LNCaP clone FGC (cell line): Measurements from ENCODE around the gene IL17D.
"Not testable (repeated sequence)": the region's sequence is repeated elsewhere in the genome, so short reads cannot be mapped to it uniquely, and the experiment has no call there.

Experiments used
- DNase-seq: peaks from one replicate; pipeline ENCODE4 v3.0.0-alpha.2; 2011; ENCODE audit warnings: low read depth
- H3K4me3 ChIP-seq: 2 replicates; pipeline ENCODE4 v1.5.1; 2011; ENCODE audit warnings: mild to moderate bottlenecking, low read depth, low read length, control low read depth
- TF ChIP-seq, protein P1 (sequence below): IDR thresholded peaks from 2 replicates; pipeline ENCODE4 v1.5.1; 2012; ENCODE audit warnings: mild to moderate bottlenecking; ENCODE audit not compliant: control insufficient read depth, insufficient read depth; ENCODE audit errors: extremely low read depth

IL17D gene

GRCh38 chr13:20669162-20669561 is 34.3 kb upstream of the IL17D start:
- TF ChIP-seq, protein P1, sequence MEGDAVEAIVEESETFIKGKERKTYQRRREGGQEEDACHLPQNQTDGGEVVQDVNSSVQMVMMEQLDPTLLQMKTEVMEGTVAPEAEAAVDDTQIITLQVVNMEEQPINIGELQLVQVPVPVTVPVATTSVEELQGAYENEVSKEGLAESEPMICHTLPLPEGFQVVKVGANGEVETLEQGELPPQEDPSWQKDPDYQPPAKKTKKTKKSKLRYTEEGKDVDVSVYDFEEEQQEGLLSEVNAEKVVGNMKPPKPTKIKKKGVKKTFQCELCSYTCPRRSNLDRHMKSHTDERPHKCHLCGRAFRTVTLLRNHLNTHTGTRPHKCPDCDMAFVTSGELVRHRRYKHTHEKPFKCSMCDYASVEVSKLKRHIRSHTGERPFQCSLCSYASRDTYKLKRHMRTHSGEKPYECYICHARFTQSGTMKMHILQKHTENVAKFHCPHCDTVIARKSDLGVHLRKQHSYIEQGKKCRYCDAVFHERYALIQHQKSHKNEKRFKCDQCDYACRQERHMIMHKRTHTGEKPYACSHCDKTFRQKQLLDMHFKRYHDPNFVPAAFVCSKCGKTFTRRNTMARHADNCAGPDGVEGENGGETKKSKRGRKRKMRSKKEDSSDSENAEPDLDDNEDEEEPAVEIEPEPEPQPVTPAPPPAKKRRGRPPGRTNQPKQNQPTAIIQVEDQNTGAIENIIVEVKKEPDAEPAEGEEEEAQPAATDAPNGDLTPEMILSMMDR = no peak
- no peak for DNase-seq
- no peak overlapping the region for H3K4me3 ChIP-seq

- no peak overlapping the region for H3K4me3 ChIP-seq
- TF ChIP-seq, protein P1 = no peak
- DNase-seq = no peak
Measured at GRCh38 chr13:20671789-20672188, 31.7 kb upstream of the IL17D start.

- no peak for DNase-seq
- TF ChIP-seq, protein P1 = no peak
Measured at GRCh38 chr13:20672772-20673171, 30.7 kb upstream of the IL17D start.

DNA sequence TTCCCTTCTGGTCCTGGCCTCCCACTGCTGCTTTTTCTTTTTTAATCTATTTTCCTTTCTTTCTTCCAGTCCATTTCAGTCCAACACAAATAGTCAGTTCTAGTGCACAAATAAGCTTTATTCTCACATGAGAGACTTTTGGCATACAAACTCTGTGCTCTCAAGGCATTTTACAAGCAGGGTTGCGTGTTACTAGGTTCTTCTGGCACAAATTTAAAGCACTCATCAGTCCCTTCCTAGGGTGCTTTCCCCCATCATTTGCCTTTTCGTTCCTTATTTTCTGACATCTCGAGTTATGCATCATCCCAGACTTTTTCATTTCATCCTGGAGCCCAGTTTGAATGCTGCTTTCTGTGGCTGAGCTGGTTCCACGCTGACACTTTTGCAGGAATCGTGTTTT is 29.8 kb upstream of the IL17D start:
- DNase-seq = no peak
- no peak overlapping the region for H3K4me3 ChIP-seq
- TF ChIP-seq, protein P1 = no peak

More at GRCh38 chr13:20672772-20673171, 30.7 kb upstream of the IL17D start:
- H3K4me3 ChIP-seq = no peak overlapping the region

DNA sequence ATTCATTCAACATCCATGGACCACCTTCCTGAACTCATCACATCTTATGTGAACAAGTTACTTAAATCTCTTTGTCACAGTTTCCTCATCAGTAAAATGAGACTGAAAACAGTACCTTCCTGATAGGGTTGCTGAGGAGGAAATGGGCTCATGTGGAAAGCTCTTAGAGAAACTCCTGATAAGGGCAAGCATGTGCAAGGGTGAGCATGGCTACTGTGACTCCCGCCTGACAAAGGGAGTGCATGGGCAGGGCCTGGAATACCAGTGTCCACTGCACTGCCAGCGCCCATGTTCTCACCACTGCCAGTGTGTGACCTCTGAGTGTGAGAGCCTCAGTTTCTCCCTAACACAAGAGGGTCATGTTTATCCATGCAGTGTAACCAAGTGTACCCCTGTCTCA is 27.3 kb upstream of the IL17D start:
- no peak for DNase-seq
- TF ChIP-seq, protein P1 = no peak
- no peak overlapping the region for H3K4me3 ChIP-seq

GRCh38 chr13:20678606-20679005 is 24.9 kb upstream of the IL17D start:
- DNase-seq, H3K4me3 ChIP-seq: not testable (repeated sequence)

GRCh38 chr13:20679879-20680278 is 23.6 kb upstream of the IL17D start:
- no peak overlapping the region for H3K4me3 ChIP-seq
- no peak for DNase-seq
- TF ChIP-seq, protein P1 = no peak

GRCh38 chr13:20680416-20681080 is 23.0 kb upstream of the IL17D start:
- TF ChIP-seq, protein P1 = no peak
- no peak for DNase-seq
- H3K4me3 ChIP-seq = no peak overlapping the region

GRCh38 chr13:20681481-20681880 is 22.0 kb upstream of the IL17D start:
- DNase-seq, H3K4me3 ChIP-seq: not testable (repeated sequence)
